MM.1S (cell line): ENCODE results near the gene RBM4.

ENCODE experiments used
- DNase-seq: peaks from one replicate; pipeline ENCODE4 v3.0.0-alpha.2; 2015
- H2AFZ ChIP-seq: fragments of 300-600 bp; sonication (generic); 2 replicates; pipeline ENCODE4 v1.6.0; 2016; ENCODE audit warnings: antibody characterized with exemption, low read length
- H3F3A ChIP-seq: fragments of 300-600 bp; sonication (generic); 2 replicates; pipeline ENCODE4 v1.6.1; 2016; ENCODE audit warnings: mild to moderate bottlenecking, antibody characterized with exemption, low read length, moderate library complexity, mixed read lengths; ENCODE audit not compliant: insufficient read depth
- H3K27ac ChIP-seq: fragments of 300-600 bp; sonication (generic); 2 replicates; pipeline ENCODE4 v1.5.1; 2016; ENCODE audit warnings: mild to moderate bottlenecking, low read length
- H3K27me3 ChIP-seq: fragments of 300-600 bp; sonication (generic); replicated peaks from 2 replicates; pipeline ENCODE4 v1.6.0; 2016; ENCODE audit warnings: low read length; ENCODE audit not compliant: insufficient read depth
- H3K36me3 ChIP-seq: fragments of 300-600 bp; sonication (generic); replicated peaks from 2 replicates; pipeline ENCODE4 v1.6.1; 2016; ENCODE audit warnings: mild to moderate bottlenecking, low read length, mixed read lengths; ENCODE audit not compliant: insufficient read depth
- H3K4me1 ChIP-seq: fragments of 300-600 bp; sonication (generic); 2 replicates; pipeline ENCODE4 v1.6.1; 2016; ENCODE audit warnings: low read length, mixed read lengths
- H3K4me2 ChIP-seq: fragments of 300-600 bp; sonication (generic); 2 replicates; pipeline ENCODE4 v1.6.0; 2016; ENCODE audit warnings: low read depth, low read length
- H3K4me3 ChIP-seq: fragments of 300-600 bp; sonication (generic); 2 replicates; pipeline ENCODE4 v1.5.1; 2016; ENCODE audit warnings: low read length, mixed read lengths
- H3K79me2 ChIP-seq: fragments of 300-600 bp; sonication (generic); 2 replicates; pipeline ENCODE4 v1.6.1; 2016; ENCODE audit warnings: mixed run types, low read length, mixed read lengths
- H3K9ac ChIP-seq: fragments of 300-600 bp; sonication (generic); 2 replicates; pipeline ENCODE4 v1.6.1; 2016; ENCODE audit warnings: low read length, mixed read lengths
- H3K9me2 ChIP-seq: fragments of 300-600 bp; sonication (generic); replicated peaks from 2 replicates; pipeline ENCODE4 v1.6.1; 2016; ENCODE audit warnings: mild to moderate bottlenecking, low read length, mixed read lengths; ENCODE audit not compliant: insufficient read depth
- H3K9me3 ChIP-seq: fragments of 300-600 bp; sonication (generic); replicated peaks from 2 replicates; pipeline ENCODE4 v1.6.1; 2016; ENCODE audit warnings: mild to moderate bottlenecking, low read length, mixed read lengths; ENCODE audit not compliant: insufficient read depth
- H4K20me1 ChIP-seq: fragments of 300-600 bp; sonication (generic); 2 replicates; pipeline ENCODE4 v1.6.1; 2016; ENCODE audit warnings: mild to moderate bottlenecking, low read length, moderate library complexity, mixed read lengths; ENCODE audit not compliant: insufficient read depth
- CTCF ChIP-seq: fragments of 300-600 bp; sonication (generic); IDR thresholded peaks from 2 replicates; pipeline ENCODE4 v1.5.1; 2016; ENCODE audit warnings: antibody characterized with exemption, low read length, mixed read lengths
- EZH2 ChIP-seq: fragments of 300-600 bp; sonication (generic); optimal IDR thresholded peaks from 2 replicates; pipeline ENCODE3; 2017; ENCODE audit warnings: low read depth, mild to moderate bottlenecking, antibody characterized with exemption, low read length, mixed read lengths
- EZH2phosphoT487 ChIP-seq: fragments of 300-600 bp; sonication (generic); IDR thresholded peaks from 2 replicates; pipeline ENCODE4 v1.6.1; 2018; ENCODE audit warnings: antibody characterized with exemption, low read length

RBM4 gene

GRCh38 chr11:66693356-66694055 is 55.0 kb downstream of the RBM4 start:
- H3K9me3 ChIP-seq: no peaks in the 10 kb centered on the region
- no peak overlapping the region for H3K4me3 ChIP-seq
- no peaks in the 10 kb centered on the region for H4K20me1 ChIP-seq
- no peaks in the 10 kb centered on the region for H3K36me3 ChIP-seq
- no peak for DNase-seq
- H3K27me3 ChIP-seq: no peaks in the 10 kb centered on the region
- H3K4me1 ChIP-seq: no peaks in the 10 kb centered on the region
- no peak overlapping the region for H3K9ac ChIP-seq
- H2AFZ ChIP-seq: no peak overlapping the region
- TF ChIP-seq EZH2phosphoT487 (no peak), EZH2 (no peak), CTCF (no peak)
- H3K79me2 ChIP-seq: no peaks in the 10 kb centered on the region
- H3K4me2 ChIP-seq: no peak overlapping the region
- no peaks in the 10 kb centered on the region for H3F3A ChIP-seq
- H3K27ac ChIP-seq: no peak overlapping the region
- H3K9me2 ChIP-seq: no peaks in the 10 kb centered on the region

GRCh38 chr11:66694056-66694410 is 55.5 kb downstream of the RBM4 start:
- TF ChIP-seq EZH2 (no peak), CTCF (no peak), EZH2phosphoT487 (no peak)
- Histone ChIP-seq H3K36me3 (no peaks in the 10 kb centered on the region), H2AFZ (no peak overlapping the region), H3K27ac (no peak overlapping the region), H4K20me1 (no peaks in the 10 kb centered on the region), H3K4me2 (no peak overlapping the region), H3K9me3 (no peaks in the 10 kb centered on the region), H3K79me2 (no peaks in the 10 kb centered on the region), H3K9me2 (no peaks in the 10 kb centered on the region), H3K4me3 (no peak overlapping the region), H3K4me1 (no peaks in the 10 kb centered on the region), H3K27me3 (no peaks in the 10 kb centered on the region), H3F3A (no peaks in the 10 kb centered on the region), H3K9ac (no peak overlapping the region)
- no peak for DNase-seq

GRCh38 chr11:66694732-66695207 is 56.3 kb downstream of the RBM4 start:
- Histone ChIP-seq H3K4me1 (no peaks in the 10 kb centered on the region), H3F3A (no peaks in the 10 kb centered on the region), H3K9me3 (no peaks in the 10 kb centered on the region), H2AFZ (0 out of 2 replicates have a peak overlapping the region, but pooled peaks have one; percentile 8), H3K27me3 (no peaks in the 10 kb centered on the region), H3K79me2 (no peaks in the 10 kb centered on the region), H3K9ac (no peak overlapping the region), H3K4me3 (no peak overlapping the region), H3K36me3 (no peaks in the 10 kb centered on the region), H4K20me1 (no peaks in the 10 kb centered on the region), H3K27ac (no peak overlapping the region), H3K9me2 (no peaks in the 10 kb centered on the region), H3K4me2 (no peak overlapping the region)
- no peak for TF ChIP-seq EZH2phosphoT487
- TF ChIP-seq CTCF: peak; percentile 93
- TF ChIP-seq EZH2: no peak
- DNase-seq: peak; percentile 80
